ENCODE results near the gene PCBP3.

The PCBP3 gene

DNA sequence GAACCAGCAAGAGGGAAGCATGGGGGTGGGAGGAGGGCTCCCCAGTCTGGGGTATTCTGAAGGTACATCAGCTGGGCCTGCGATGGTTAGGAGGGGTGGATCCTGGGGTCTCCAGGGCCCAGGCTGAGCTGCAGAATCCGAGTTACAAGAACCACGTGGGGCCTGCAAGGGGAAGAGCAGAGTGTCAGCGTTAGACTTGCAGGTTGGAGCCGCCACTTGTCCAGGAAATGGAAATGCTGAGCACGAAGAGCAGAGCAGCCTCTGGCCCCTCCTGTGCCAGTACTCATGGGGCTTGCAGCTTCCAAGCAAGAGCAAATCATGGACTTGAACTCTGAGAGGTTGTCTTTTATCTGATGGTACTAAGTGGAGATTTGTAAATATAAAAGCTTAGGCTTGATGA, 290.6 kb downstream of the PCBP3 start:
- no peak for TF ChIP-seq CTCF (conservative IDR thresholded peaks at IDR 0.05; ENCODE audit: control insufficient read depth, insufficient read depth, low read depth, low read length)
- H3K4me3 ChIP-seq (ENCODE audit: control insufficient read depth, low read depth, low read length) = no peak overlapping the region
- DNase-seq (ENCODE audit: low read depth) = no peak

GRCh38 chr21:45934554-45934953, 291.0 kb downstream of the PCBP3 start:
- DNase-seq (ENCODE audit: low read depth) = no peak
- no peak overlapping the region for H3K4me3 ChIP-seq (ENCODE audit: control insufficient read depth, low read depth, low read length)
- TF ChIP-seq CTCF (conservative IDR thresholded peaks at IDR 0.05; ENCODE audit: control insufficient read depth, insufficient read depth, low read depth, low read length) = no peak

DNA sequence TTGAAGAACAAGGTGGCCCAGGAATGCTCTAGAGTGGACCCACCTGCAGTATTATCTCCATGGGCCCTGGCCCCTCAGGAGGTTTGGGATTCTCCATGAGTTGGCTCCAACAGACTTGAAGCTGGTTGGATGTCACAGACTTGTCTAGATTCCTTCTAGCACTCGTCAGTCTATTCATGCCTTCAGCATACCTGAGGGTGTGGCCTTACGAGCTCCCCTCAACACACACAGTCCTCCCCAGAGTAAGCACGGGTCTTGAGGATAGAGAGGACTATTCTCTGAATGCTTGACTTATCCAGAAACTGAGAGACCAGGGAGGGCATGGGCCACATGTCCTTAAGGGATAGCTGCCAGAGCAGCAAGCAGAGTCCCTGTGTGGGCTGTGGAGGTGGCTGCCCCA, 292.1 kb downstream of the PCBP3 start:
- no peak overlapping the region for H3K4me3 ChIP-seq (ENCODE audit: control insufficient read depth, low read depth, low read length)
- TF ChIP-seq CTCF (conservative IDR thresholded peaks at IDR 0.05; ENCODE audit: control insufficient read depth, insufficient read depth, low read depth, low read length) = no peak
- DNase-seq (ENCODE audit: low read depth) = peak; percentile 60

DNA sequence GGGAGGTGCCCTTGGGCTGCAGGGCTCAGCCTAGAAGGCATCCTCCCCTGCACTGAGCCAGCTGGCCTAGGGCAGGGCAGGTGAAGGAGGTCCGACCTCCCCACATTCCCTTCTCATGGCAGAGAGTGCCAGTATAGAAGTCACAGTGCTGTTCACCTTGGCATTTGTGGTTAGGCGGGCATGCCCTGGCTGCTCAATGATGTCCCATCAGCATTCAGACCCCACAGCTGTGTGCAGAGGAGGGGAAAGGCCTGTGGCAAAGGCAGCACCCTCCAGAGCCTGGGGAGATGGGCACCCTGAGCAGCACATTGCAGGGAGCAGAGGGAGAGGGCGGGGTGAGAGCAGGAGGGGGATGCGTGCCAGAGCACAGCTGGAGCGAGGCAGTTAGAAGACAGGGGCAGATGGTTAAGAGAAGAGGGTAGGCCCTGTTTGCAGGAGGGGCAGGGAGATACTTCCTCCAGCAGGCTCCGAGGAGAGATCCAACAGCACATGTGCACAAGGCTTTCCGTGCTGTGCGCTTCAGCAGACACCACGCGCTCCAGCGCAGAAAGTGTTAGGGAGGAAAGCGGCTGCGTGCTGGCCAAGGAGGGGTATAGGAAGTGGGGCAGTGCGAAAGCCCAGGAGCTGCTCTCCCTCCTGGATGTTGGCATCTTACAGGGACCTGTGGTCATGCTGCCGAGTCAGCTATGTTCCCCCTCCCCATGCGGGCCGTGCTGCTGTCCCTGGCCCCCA, 294.4 kb downstream of the PCBP3 start:
- no peak for DNase-seq (ENCODE audit: low read depth)
- TF ChIP-seq CTCF (conservative IDR thresholded peaks at IDR 0.05; ENCODE audit: control insufficient read depth, insufficient read depth, low read depth, low read length) = no peak
- H3K4me3 ChIP-seq (ENCODE audit: control insufficient read depth, low read depth, low read length) = no peak overlapping the region

DNA sequence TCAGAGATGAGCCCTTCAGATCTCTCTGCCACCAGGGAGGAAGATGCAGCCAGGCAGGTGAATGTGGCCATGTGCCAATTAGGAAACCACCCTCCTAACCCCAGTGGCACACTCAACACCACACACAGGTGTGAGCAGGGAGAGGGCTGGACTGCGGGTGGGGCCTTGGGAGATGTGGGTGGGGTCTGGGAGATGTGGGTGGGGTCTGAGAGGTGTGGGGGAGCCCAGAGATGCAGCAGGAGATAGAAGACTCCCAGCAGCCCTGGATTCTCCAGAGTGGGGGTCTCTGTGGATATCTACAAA, 294.9 kb downstream of the PCBP3 start:
- TF ChIP-seq CTCF (conservative IDR thresholded peaks at IDR 0.05; ENCODE audit: control insufficient read depth, insufficient read depth, low read depth, low read length) = no peak
- no peak for DNase-seq (ENCODE audit: low read depth)
- H3K4me3 ChIP-seq (ENCODE audit: control insufficient read depth, low read depth, low read length) = no peak overlapping the region

GRCh38 chr21:45938811-45939520, 295.4 kb downstream of the PCBP3 start:
- DNase-seq (ENCODE audit: low read depth) = no peak
- no peak overlapping the region for H3K4me3 ChIP-seq (ENCODE audit: control insufficient read depth, low read depth, low read length)
- TF ChIP-seq CTCF (conservative IDR thresholded peaks at IDR 0.05; ENCODE audit: control insufficient read depth, insufficient read depth, low read depth, low read length) = no peak
